ENCODE data around the gene OR8B12. TPM values are rescaled to one million over a fixed set of nuclear protein-coding genes. Genes with fewer than 3 reads are reported as not detected.
"Not testable (repeated sequence)": the region's sequence is repeated elsewhere in the genome, so short reads cannot be mapped to it uniquely, and the experiment has no call there.

Gene OR8B12
- total RNA-seq, 1 donor from 2014 or later: not detected

- no peak for DNase-seq (ENCODE audit: low spot score)
Observed at GRCh38 chr11:124520550-124520854, 23.0 kb downstream of the OR8B12 start.

DNA sequence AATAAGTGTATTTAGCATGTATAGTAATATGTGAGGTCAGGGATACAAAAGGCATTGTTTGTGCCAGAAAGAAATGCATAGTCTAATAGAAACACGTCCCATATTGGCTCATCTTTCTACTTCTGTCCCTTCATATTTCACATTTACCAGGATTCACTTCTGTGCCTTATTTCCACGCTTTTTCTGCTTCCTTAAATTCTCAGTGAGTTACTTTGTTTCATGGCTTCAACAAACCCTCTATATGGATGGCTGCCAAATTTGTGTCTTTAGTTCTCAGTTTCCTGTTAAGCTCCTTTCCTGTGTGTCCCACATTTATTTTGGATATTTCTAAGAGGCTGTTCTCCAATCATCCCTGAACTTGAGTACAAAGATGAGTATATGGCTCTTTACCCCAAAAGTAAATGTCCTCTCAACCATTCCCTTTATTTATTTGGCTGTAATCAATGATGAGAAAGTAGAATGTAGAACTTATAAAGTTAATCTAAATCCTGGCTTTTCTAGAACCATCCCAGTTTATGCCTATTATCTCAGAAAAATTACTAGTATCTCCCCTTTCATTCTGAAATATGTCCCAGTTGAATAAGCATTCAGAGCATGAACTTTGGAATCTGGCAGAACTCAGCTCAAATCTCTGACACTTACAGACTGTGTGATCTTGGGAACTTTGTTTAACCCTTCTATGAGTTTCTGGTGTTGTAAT lies 23.5 kb downstream of the OR8B12 start:
- no peak for DNase-seq (ENCODE audit: low spot score)

- no peak for DNase-seq (ENCODE audit: low spot score)
Observed at GRCh38 chr11:124518989-124519451, 24.4 kb downstream of the OR8B12 start.

- DNase-seq (ENCODE audit: low spot score): no peak
Observed at GRCh38 chr11:124517314-124517713, 26.1 kb downstream of the OR8B12 start.

DNA sequence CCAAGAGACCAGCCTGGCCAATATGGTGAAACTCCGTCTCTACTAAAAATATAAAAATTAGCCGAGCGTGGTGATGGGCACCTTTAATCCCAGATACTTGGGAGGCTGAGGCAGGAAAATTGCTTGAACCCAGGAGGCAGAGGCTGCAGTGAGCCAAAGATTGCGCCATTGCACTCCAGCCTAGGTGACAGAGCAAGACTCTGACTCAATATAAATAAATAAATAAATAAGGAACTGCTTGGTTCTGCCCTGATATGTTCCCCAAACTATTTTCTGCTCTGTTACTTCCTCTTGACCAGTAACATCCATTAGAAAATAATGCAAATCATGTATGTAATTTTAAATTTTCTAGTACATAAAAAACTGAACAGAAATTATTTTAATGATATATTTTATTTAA lies 28.8 kb downstream of the OR8B12 start:
- DNase-seq (ENCODE audit: low spot score): not testable (repeated sequence)

DNA sequence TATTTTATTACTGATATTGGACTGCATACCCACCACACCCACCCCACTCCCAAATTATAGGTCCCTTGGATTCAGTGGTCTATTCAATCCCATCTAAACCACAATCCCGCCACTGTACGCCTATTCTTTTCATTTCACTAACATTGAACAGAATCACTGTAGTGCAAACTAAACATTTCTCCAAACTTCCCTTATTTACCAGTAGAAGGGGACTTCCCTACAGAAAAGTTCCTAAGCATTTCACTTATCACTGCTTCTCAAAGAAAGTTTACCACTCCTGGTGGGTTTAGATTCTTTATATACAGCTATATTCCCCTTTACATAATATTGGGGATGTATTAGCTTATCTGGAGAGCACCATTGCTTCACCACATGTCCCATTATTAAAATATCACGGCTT lies 29.3 kb downstream of the OR8B12 start:
- no peak for DNase-seq (ENCODE audit: low spot score)

- no peak for DNase-seq (ENCODE audit: low spot score)
Observed at GRCh38 chr11:124511745-124512144, 31.7 kb downstream of the OR8B12 start.

GRCh38 chr11:124510279-124510678 lies 33.2 kb downstream of the OR8B12 start:
- DNase-seq (ENCODE audit: low spot score): no peak

GRCh38 chr11:124499711-124500110 lies 43.7 kb downstream of the OR8B12 start:
- DNase-seq (ENCODE audit: low spot score): no peak

GRCh38 chr11:124493016-124493655 lies 50.3 kb downstream of the OR8B12 start:
- no peak for DNase-seq (ENCODE audit: low spot score)

Other genes starting within 250 kb of the OR8B12 start
- not detected for gene OR8D1, start 229.7 kb downstream of the OR8B12 start, total RNA-seq
- gene OR8D2, start 223.5 kb downstream of the OR8B12 start, total RNA-seq: not detected
- not detected for gene OR8B2, start 159.2 kb downstream of the OR8B12 start, total RNA-seq
- gene OR8B3, start 144.6 kb downstream of the OR8B12 start, total RNA-seq: not detected
- gene OR8B4, start 118.8 kb downstream of the OR8B12 start, total RNA-seq: not detected
- gene OR8B8, start 98.0 kb downstream of the OR8B12 start, total RNA-seq: not detected
- gene OR8A1, start 26.3 kb upstream of the OR8B12 start, total RNA-seq: not detected
- not detected for gene PANX3, start 67.8 kb upstream of the OR8B12 start, total RNA-seq
- gene TBRG1, start 79.2 kb upstream of the OR8B12 start, total RNA-seq: 43.9 TPM
- gene SIAE, start 130.1 kb upstream of the OR8B12 start, total RNA-seq: 33.1 TPM
- 6.4 TPM for gene SPA17, start 130.2 kb upstream of the OR8B12 start, total RNA-seq
- gene NRGN, start 196.3 kb upstream of the OR8B12 start, total RNA-seq: 6.1 TPM
- gene VSIG2, start 208.6 kb upstream of the OR8B12 start, total RNA-seq: 24.3 TPM
- gene ESAM, start 218.6 kb upstream of the OR8B12 start, total RNA-seq: 22.0 TPM

Measured in mucosa of gallbladder (tissue), 1 donor.